ENCODE results near the gene ST3GAL5.

GRCh38 chr2:85850451-85850850 lies 38.3 kb downstream of the ST3GAL5 start:
- TF ChIP-seq CTCF (IDR thresholded peaks at IDR 0.05) (no peak), EZH2 (IDR thresholded peaks at IDR 0.05) (no peak), EZH2phosphoT487 (IDR thresholded peaks at IDR 0.05) (no peak)

Data from neural progenitor cell (in vitro differentiated cells).